Left ventricle myocardium inferior (tissue), 1 donor: ENCODE data around the gene CIRBP. TPM values are rescaled to one million over a fixed set of nuclear protein-coding genes. Genes with fewer than 3 reads are reported as not detected.

Source experiments
- DNase-seq: peaks from one replicate; pipeline ENCODE4 v3.0.0-alpha.2; 2020
- H3K27ac ChIP-seq: fragments of 200-600 bp; replicated peaks from 2 replicates; pipeline ENCODE4 v1.8.0; 2021
- H3K27me3 ChIP-seq: fragments of 200-600 bp; 2 replicates; pipeline ENCODE4 v1.8.0; 2021; ENCODE audit warnings: low read depth
- H3K36me3 ChIP-seq: fragments of 200-600 bp; 2 replicates; pipeline ENCODE4 v1.8.0; 2021
- H3K4me1 ChIP-seq: fragments of 200-600 bp; 2 replicates; pipeline ENCODE4 v1.8.0; 2021
- H3K4me3 ChIP-seq: fragments of 200-600 bp; 2 replicates; pipeline ENCODE4 v1.8.0; 2021; ENCODE audit warnings: mild to moderate bottlenecking, moderate library complexity
- H3K9me3 ChIP-seq: fragments of 200-600 bp; replicated peaks from 2 replicates; pipeline ENCODE4 v1.8.0; 2021
- CTCF ChIP-seq: fragments of 200-600 bp; IDR thresholded peaks from 2 replicates; pipeline ENCODE4 v1.8.0; 2021; ENCODE audit warnings: antibody characterized with exemption, mild to moderate bottlenecking, borderline replicate concordance
- intact Hi-C: fragments of 100-400 bp; cut with micrococcal nuclease; formaldehyde crosslinking; loops from one replicate; pipeline ENCODE4 v1.11.0; 2022
- total RNA-seq: library from RNA; stranded (reverse); fragmentation: NEBNext Ultra II Directional; extraction: Animal tissue kit (Norgen Biotek cat#: 25700); gene quantifications from one replicate; pipeline ENCODE4 v1.2.1, GENCODE V29; 2021
- donor health status: DM: no; HTN: yes; CAD: no; lungs with severe emphysema.

CIRBP gene
- total RNA-seq, 1 donor from 2014 or later: 229 TPM

GRCh38 chr19:1309977-1310852 lies 41.1 kb downstream of the CIRBP start:
- no peaks in the 10 kb centered on the region for H3K4me1 ChIP-seq
- TF ChIP-seq CTCF: no peak
- H3K36me3 ChIP-seq: no peaks in the 10 kb centered on the region
- H3K27me3 ChIP-seq: peaks cover 62% of the 10 kb centered on the region
- intact Hi-C loops: no loop called here
- no peak overlapping the region for H3K4me3 ChIP-seq
- H3K27ac ChIP-seq: no peak overlapping the region
- H3K9me3 ChIP-seq: no peaks in the 10 kb centered on the region
- no peak for DNase-seq

- no peak for TF ChIP-seq CTCF
- no peaks in the 10 kb centered on the region for H3K36me3 ChIP-seq
- peaks cover 68% of the 10 kb centered on the region for H3K27me3 ChIP-seq
- no peak overlapping the region for H3K4me3 ChIP-seq
- peaks cover 6% of the 10 kb centered on the region for H3K4me1 ChIP-seq
- no peak overlapping the region for H3K27ac ChIP-seq
- no peak for DNase-seq
- intact Hi-C loops: no loop called here
- no peaks in the 10 kb centered on the region for H3K9me3 ChIP-seq
Measured at GRCh38 chr19:1310853-1311180, 41.7 kb downstream of the CIRBP start.

- peaks cover 76% of the 10 kb centered on the region for H3K27me3 ChIP-seq
Measured at GRCh38 chr19:1311543-1312091, 42.5 kb downstream of the CIRBP start.

GRCh38 chr19:1312767-1313694 lies 43.9 kb downstream of the CIRBP start:
- Histone ChIP-seq H3K27me3 (peaks cover 90% of the 10 kb centered on the region), H3K27ac (no peak overlapping the region), H3K36me3 (no peaks in the 10 kb centered on the region), H3K4me1 (peaks cover 10% of the 10 kb centered on the region), H3K9me3 (no peaks in the 10 kb centered on the region), H3K4me3 (no peak overlapping the region)
- TF ChIP-seq CTCF: no peak
- intact Hi-C loops: no loop called here
- no peak for DNase-seq

More at GRCh38 chr19:1311543-1312091, 42.5 kb downstream of the CIRBP start:
- peaks cover 10% of the 10 kb centered on the region for H3K4me1 ChIP-seq
- no peak for TF ChIP-seq CTCF
- no peak overlapping the region for H3K4me3 ChIP-seq
- no peaks in the 10 kb centered on the region for H3K36me3 ChIP-seq
- H3K9me3 ChIP-seq: no peaks in the 10 kb centered on the region
- H3K27ac ChIP-seq: no peak overlapping the region
- intact Hi-C loops: no loop called here
- no peak for DNase-seq
